GM13976 (cell line): ENCODE data around the gene HLA-A.
A peak's percentile ranks its signal among the peaks of the same experiment; 100 is the strongest.
"Not testable (repeated sequence)": the region's sequence is repeated elsewhere in the genome, so short reads cannot be mapped to it uniquely, and the experiment has no call there.

Experiments
- DNase-seq: peaks from one replicate; pipeline ENCODE4 v3.0.0; 2012; ENCODE audit warnings: low spot score
- CTCF ChIP-seq: IDR thresholded peaks from 2 replicates; pipeline ENCODE4 v1.5.1; 2012; ENCODE audit warnings: borderline replicate concordance, mild to moderate bottlenecking; ENCODE audit not compliant: insufficient read depth; ENCODE audit errors: extremely low read depth, missing control alignments, control extremely low read depth
- in situ Hi-C: fragments of 300-500 bp; cut with MboI; formaldehyde crosslinking; loops from one replicate; pipeline ENCODE4 v1.12.0; 2022; ENCODE audit warnings: low sequenced_read_pairs, mixed read lengths, inconsistent platforms; ENCODE audit not compliant: unreplicated experiment

Gene HLA-A

GRCh38 chr6:29958046-29958445 lies 15.7 kb downstream of the HLA-A start:
- no peak for TF ChIP-seq CTCF
- in situ Hi-C loops: no loop called here
- DNase-seq: no peak

GRCh38 chr6:29958921-29959320 lies 16.6 kb downstream of the HLA-A start:
- no peak for DNase-seq
- TF ChIP-seq CTCF: no peak
- in situ Hi-C loops: no loop called here

DNA sequence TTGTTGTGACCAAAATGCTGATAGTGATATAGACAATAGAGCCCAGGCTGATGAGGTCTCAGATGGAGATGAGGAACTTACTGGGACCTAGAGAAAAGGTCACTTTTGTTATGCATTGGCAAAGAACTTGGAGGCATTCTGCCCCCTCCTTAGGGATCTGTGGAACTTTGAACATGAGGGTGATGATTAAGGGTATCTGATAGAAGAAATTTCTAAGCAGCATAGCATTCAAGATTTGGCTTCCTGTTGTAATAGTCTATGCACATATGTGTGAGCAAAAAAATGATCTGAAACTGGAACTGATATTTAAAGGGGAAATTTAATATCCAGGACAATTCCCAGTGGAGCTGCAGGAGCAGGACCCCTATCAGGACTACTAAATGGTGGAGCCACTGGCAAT lies 17.1 kb downstream of the HLA-A start:
- in situ Hi-C loops: no loop called here
- TF ChIP-seq CTCF: no peak
- no peak for DNase-seq

DNA sequence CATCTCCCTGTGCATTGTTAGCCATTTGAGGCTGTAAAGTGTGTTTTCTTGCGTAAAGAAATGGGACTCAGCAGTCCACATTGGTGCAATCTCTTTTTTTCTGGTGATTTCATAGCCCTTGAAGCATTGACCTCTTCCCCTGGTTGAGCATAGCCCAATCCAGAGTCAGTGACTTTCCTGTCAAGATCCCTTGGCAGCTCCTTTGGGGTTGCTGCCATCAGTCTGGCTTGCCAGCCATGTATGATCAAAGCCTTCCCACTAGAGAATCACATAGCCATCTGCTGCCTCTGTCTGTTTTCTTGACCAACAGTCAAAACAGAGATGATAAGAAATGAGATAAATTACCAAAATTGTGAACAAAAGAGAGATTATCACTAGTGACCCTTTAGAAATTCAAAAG lies 19.6 kb downstream of the HLA-A start:
- DNase-seq: no peak
- in situ Hi-C loops: no loop called here
- no peak for TF ChIP-seq CTCF

DNA sequence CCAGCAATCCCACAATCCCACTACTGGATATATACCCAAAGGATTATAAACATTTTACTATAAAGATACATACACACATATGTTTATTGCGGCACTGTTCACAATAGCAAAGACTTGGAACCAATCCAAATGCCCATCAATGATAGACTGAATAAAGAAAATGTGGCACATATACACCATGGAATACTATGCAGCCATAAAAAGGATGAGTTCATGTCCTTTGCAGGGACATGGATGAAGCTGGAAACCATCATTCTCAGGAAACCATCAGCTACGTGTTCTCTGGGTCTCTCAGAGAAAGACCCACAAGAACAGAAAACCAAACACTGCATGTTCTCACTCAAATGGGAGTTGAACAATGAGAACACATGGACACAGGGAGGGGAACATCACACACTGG lies 21.4 kb downstream of the HLA-A start:
- DNase-seq, in situ Hi-C loops: not testable (repeated sequence)

GRCh38 chr6:29964518-29964886 lies 22.2 kb downstream of the HLA-A start:
- in situ Hi-C loops: no loop called here
- no peak for DNase-seq
- TF ChIP-seq CTCF: no peak

GRCh38 chr6:29964887-29965562 lies 22.7 kb downstream of the HLA-A start:
- in situ Hi-C loops: no loop called here
- peak; percentile 70 for DNase-seq
- TF ChIP-seq CTCF: no peak
